Neural cell (in vitro differentiated cells): ENCODE data around the gene TSR2.

ENCODE experiments used
- CTCF ChIP-seq: fragments of 450-650 bp; IDR thresholded peaks from 2 replicates; pipeline ENCODE4 v1.5.1; 2014; ENCODE audit warnings: antibody characterized with exemption, mild to moderate bottlenecking, moderate library complexity; ENCODE audit not compliant: poor library complexity, severe bottlenecking
- EP300 ChIP-seq: fragments of 450-650 bp; conservative IDR thresholded peaks from 2 replicates; pipeline ENCODE4 v1.6.1; 2014; ENCODE audit warnings: antibody characterized with exemption, mild to moderate bottlenecking, moderate library complexity; ENCODE audit not compliant: poor library complexity, severe bottlenecking
- EZH2 ChIP-seq: fragments of 200-600, 300-800 bp; shearing (Covaris generic), sonication (generic); IDR thresholded peaks from 2 replicates; pipeline ENCODE4 v1.6.1; 2014; ENCODE audit warnings: antibody characterized with exemption, low read length, borderline replicate concordance, mild to moderate bottlenecking; ENCODE audit not compliant: insufficient read depth, poor library complexity, severe bottlenecking
- POLR2AphosphoS5 ChIP-seq: IDR thresholded peaks from 2 replicates; pipeline ENCODE4 v1.6.1; 2012
- RAD21 ChIP-seq: fragments of 450-650 bp; conservative IDR thresholded peaks from 2 replicates; pipeline ENCODE4 v1.6.1; 2014; ENCODE audit warnings: antibody characterized with exemption, mild to moderate bottlenecking, moderate library complexity
- REST ChIP-seq: IDR thresholded peaks from 2 replicates; pipeline ENCODE4 v1.6.1; 2012; ENCODE audit warnings: borderline replicate concordance
- SMC3 ChIP-seq: fragments of 450-650 bp; conservative IDR thresholded peaks from 2 replicates; pipeline ENCODE4 v1.6.1; 2014; ENCODE audit warnings: antibody characterized with exemption, mild to moderate bottlenecking, moderate library complexity; ENCODE audit not compliant: poor library complexity
- TAF1 ChIP-seq: IDR thresholded peaks from 2 replicates; pipeline ENCODE4 v1.6.1; 2012; ENCODE audit warnings: low read depth

GRCh38 chrX:54422168-54422567 lies 18.0 kb upstream of the TSR2 start:
- TF ChIP-seq POLR2AphosphoS5 (no peak), EZH2 (no peak), CTCF (no peak), EP300 (no peak), SMC3 (no peak), TAF1 (no peak), RAD21 (no peak), REST (no peak)
